H1 (cell line): ENCODE results near the gene MMP28.

Experiments
- BCL11A ChIP-seq, 2 experiments: IDR thresholded peaks; one replicate each; pipeline ENCODE4 v1.6.1; 2011; ENCODE audit warnings: low read depth in 2 of 2, low read length in 2 of 2, mild to moderate bottlenecking in 2 of 2
- CBX8 ChIP-seq: fragments of 300-800, 300-1000 bp; sonication (generic); IDR thresholded peaks from 2 replicates; pipeline ENCODE4 v1.7.1; 2016; ENCODE audit warnings: low read depth, low read length, borderline replicate concordance
- CEBPB ChIP-seq: IDR thresholded peaks from 2 replicates; pipeline ENCODE4 v1.6.1; 2012; ENCODE audit warnings: low read depth, low read length
- CHD2 ChIP-seq: IDR thresholded peaks from 2 replicates; pipeline ENCODE4 v1.6.1; 2012; ENCODE audit warnings: low read length, improper control_type of control experiment
- KDM1A ChIP-seq: fragments of 200-600, 300-600 bp; sonication (generic); IDR thresholded peaks from 2 replicates; pipeline ENCODE4 v1.7.1; 2016; ENCODE audit warnings: mild to moderate bottlenecking, low read length, borderline replicate concordance
- POLR2A ChIP-seq, 2 experiments: IDR thresholded peaks; 1 replicate in 1 of 2; 2 replicates in 1 of 2; pipeline ENCODE4 v1.6.1; 2011; ENCODE audit warnings: low read depth in 2 of 2, low read length in 2 of 2, mild to moderate bottlenecking in 2 of 2; ENCODE audit errors: control extremely low read depth in 1 of 2
- POLR2AphosphoS5 ChIP-seq: IDR thresholded peaks from 2 replicates; pipeline ENCODE4 v1.6.1; 2011; ENCODE audit warnings: low read depth, low read length
- RFX5 ChIP-seq: IDR thresholded peaks from 2 replicates; pipeline ENCODE4 v1.6.1; 2011; ENCODE audit warnings: low read depth, low read length, improper control_type of control experiment, borderline replicate concordance
- SP1 ChIP-seq: IDR thresholded peaks from 2 replicates; pipeline ENCODE4 v1.6.1; 2011; ENCODE audit warnings: low read depth, low read length
- ZNF274 ChIP-seq: IDR thresholded peaks from 2 replicates; pipeline ENCODE4 v1.7.0; 2012; ENCODE audit warnings: low read length, borderline replicate concordance; ENCODE audit errors: extremely low read depth
- TF ChIP-seq, protein P1 (sequence below): IDR thresholded peaks from 2 replicates; pipeline ENCODE4 v1.6.1; 2012; ENCODE audit warnings: low read length, inconsistent platforms
- TF ChIP-seq, protein P2 (sequence below), 3 experiments: IDR thresholded peaks; 1 replicate in 2 of 3; 2 replicates in 1 of 3; pipeline versions ENCODE4 v1.5.1 to v1.6.1; 2011; ENCODE audit warnings: low read length in 3 of 3, mild to moderate bottlenecking in 3 of 3, inconsistent platforms in 2 of 3, low read depth in 1 of 3, moderate library complexity in 1 of 3; ENCODE audit not compliant: insufficient read depth in 1 of 3; ENCODE audit errors: control extremely low read depth in 1 of 3

DNA sequence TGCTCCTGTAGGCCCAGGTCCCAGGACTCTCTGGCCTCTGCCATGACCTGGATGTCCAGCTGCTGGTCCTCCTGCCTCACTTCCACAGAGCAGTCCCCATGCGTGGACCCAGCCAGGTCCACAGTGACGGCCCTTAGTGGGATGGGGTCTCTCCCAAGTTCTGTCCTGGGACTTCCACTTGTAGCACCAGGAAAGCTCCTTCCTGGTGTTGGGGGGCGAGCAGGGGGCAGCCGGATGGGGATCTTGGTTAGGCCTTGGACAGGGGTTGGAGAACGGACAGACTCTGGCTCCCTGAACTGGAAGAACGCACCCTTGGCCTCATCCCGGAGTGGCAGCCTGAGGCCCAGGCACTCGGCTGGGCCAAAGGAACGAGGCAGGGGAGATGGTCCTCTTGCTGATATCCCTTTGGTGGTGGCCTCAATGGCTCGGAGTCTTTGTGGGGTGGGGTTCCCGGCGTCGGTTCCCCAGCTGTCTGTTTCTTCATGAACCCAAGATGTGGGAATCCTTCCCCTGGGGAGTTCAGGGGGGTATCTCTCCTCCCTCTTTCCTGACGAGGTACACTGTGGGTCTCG is 49.6 kb downstream of the MMP28 start:
- no peak for TF ChIP-seq KDM1A
- TF ChIP-seq SP1: no peak
- TF ChIP-seq, protein P1, sequence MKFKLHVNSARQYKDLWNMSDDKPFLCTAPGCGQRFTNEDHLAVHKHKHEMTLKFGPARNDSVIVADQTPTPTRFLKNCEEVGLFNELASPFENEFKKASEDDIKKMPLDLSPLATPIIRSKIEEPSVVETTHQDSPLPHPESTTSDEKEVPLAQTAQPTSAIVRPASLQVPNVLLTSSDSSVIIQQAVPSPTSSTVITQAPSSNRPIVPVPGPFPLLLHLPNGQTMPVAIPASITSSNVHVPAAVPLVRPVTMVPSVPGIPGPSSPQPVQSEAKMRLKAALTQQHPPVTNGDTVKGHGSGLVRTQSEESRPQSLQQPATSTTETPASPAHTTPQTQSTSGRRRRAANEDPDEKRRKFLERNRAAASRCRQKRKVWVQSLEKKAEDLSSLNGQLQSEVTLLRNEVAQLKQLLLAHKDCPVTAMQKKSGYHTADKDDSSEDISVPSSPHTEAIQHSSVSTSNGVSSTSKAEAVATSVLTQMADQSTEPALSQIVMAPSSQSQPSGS: no peak
- TF ChIP-seq ZNF274: no peak
- TF ChIP-seq CBX8: no peak
- no peak for TF ChIP-seq POLR2A (IDR thresholded peaks at IDR 0.05; ENCODE audit: control extremely low read depth in 1 of 2, low read depth in 2 of 2, low read length in 2 of 2)
- TF ChIP-seq, protein P2, sequence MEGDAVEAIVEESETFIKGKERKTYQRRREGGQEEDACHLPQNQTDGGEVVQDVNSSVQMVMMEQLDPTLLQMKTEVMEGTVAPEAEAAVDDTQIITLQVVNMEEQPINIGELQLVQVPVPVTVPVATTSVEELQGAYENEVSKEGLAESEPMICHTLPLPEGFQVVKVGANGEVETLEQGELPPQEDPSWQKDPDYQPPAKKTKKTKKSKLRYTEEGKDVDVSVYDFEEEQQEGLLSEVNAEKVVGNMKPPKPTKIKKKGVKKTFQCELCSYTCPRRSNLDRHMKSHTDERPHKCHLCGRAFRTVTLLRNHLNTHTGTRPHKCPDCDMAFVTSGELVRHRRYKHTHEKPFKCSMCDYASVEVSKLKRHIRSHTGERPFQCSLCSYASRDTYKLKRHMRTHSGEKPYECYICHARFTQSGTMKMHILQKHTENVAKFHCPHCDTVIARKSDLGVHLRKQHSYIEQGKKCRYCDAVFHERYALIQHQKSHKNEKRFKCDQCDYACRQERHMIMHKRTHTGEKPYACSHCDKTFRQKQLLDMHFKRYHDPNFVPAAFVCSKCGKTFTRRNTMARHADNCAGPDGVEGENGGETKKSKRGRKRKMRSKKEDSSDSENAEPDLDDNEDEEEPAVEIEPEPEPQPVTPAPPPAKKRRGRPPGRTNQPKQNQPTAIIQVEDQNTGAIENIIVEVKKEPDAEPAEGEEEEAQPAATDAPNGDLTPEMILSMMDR (IDR thresholded peaks at IDR 0.05; ENCODE audit: control extremely low read depth in 1 of 3, insufficient read depth in 1 of 3, low read depth in 1 of 3, low read length in 3 of 3): no peak
- no peak for TF ChIP-seq BCL11A (IDR thresholded peaks at IDR 0.05; ENCODE audit: low read depth in 2 of 2, low read length in 2 of 2)
- TF ChIP-seq CEBPB: no peak
- no peak for TF ChIP-seq CHD2
- no peak for TF ChIP-seq RFX5
- no peak for TF ChIP-seq POLR2AphosphoS5
